LNCAP (cell line): ENCODE measurements around the gene ERLIN1.

Source experiments
- CTCF ChIP-seq: fragments of 450-650 bp; IDR thresholded peaks from 2 replicates; pipeline ENCODE4 v1.5.1; 2017; ENCODE audit warnings: mild to moderate bottlenecking

The ERLIN1 gene

GRCh38 chr10:100155936-100156335 lies 29.9 kb downstream of the ERLIN1 start:
- no peak for TF ChIP-seq CTCF

GRCh38 chr10:100154666-100155065 lies 31.2 kb downstream of the ERLIN1 start:
- TF ChIP-seq CTCF: no peak

GRCh38 chr10:100153239-100153825 lies 32.5 kb downstream of the ERLIN1 start:
- TF ChIP-seq CTCF: no peak

GRCh38 chr10:100151723-100152300 lies 34.0 kb downstream of the ERLIN1 start:
- TF ChIP-seq CTCF: no peak

- no peak for TF ChIP-seq CTCF
These were observed 37.2 kb downstream of the ERLIN1 start for GRCh38 chr10:100148353-100149211.

- TF ChIP-seq CTCF: no peak
These were observed 38.8 kb downstream of the ERLIN1 start for GRCh38 chr10:100146875-100147650.

GRCh38 chr10:100146398-100146797 lies 39.4 kb downstream of the ERLIN1 start:
- TF ChIP-seq CTCF: no peak
